Glutamatergic neuron (in vitro differentiated cells): ENCODE results near the gene FRMD3. TPM values are rescaled to one million over a fixed set of nuclear protein-coding genes. Genes with fewer than 3 reads are reported as not detected.

ENCODE experiments used
- DNase-seq: peaks from one replicate; pipeline ENCODE4 v3.0.0; 2022
- H3K27ac Mint-ChIP-seq: one replicate; pipeline ENCODE4 v1.8.0; 2020; ENCODE audit warnings: mild to moderate bottlenecking, mixed read lengths, inconsistent platforms; ENCODE audit not compliant: unreplicated experiment
- H3K27me3 Mint-ChIP-seq: one replicate; pipeline ENCODE4 v1.8.0; 2020; ENCODE audit warnings: mild to moderate bottlenecking, moderate library complexity, mixed read lengths, inconsistent platforms; ENCODE audit not compliant: unreplicated experiment
- H3K36me3 Mint-ChIP-seq: one replicate; pipeline ENCODE4 v1.8.0; 2020; ENCODE audit warnings: mild to moderate bottlenecking, mixed read lengths, inconsistent platforms; ENCODE audit not compliant: unreplicated experiment
- H3K4me1 Mint-ChIP-seq: one replicate; pipeline ENCODE4 v1.8.0; 2020; ENCODE audit warnings: mild to moderate bottlenecking, low read depth, mixed read lengths, inconsistent platforms; ENCODE audit not compliant: unreplicated experiment
- H3K4me3 Mint-ChIP-seq: one replicate; pipeline ENCODE4 v1.8.0; 2020; ENCODE audit warnings: mild to moderate bottlenecking, mixed read lengths, inconsistent platforms; ENCODE audit not compliant: unreplicated experiment
- H3K9me3 Mint-ChIP-seq: one replicate; pipeline ENCODE4 v1.8.0; 2020; ENCODE audit warnings: mild to moderate bottlenecking, moderate library complexity, mixed read lengths, inconsistent platforms; ENCODE audit not compliant: unreplicated experiment
- total RNA-seq: library from RNA; stranded (reverse); fragmentation: NEBNext Ultra II Directional; extraction: Animal tissue kit (Norgen Biotek cat#: 25700); gene quantifications from one replicate; pipeline ENCODE4 v1.2.1, GENCODE V29; 2021; ENCODE audit not compliant: unreplicated experiment
- TF ChIP-seq, protein P1 (sequence below): fragments of 200-600 bp; sonication (generic); IDR thresholded peaks from one replicate; pipeline ENCODE4 v1.5.0; 2021; ENCODE audit not compliant: partially characterized antibody, unreplicated experiment

The FRMD3 gene
- total RNA-seq, 1 donor from 2014 or later, result 20.7 TPM

DNA sequence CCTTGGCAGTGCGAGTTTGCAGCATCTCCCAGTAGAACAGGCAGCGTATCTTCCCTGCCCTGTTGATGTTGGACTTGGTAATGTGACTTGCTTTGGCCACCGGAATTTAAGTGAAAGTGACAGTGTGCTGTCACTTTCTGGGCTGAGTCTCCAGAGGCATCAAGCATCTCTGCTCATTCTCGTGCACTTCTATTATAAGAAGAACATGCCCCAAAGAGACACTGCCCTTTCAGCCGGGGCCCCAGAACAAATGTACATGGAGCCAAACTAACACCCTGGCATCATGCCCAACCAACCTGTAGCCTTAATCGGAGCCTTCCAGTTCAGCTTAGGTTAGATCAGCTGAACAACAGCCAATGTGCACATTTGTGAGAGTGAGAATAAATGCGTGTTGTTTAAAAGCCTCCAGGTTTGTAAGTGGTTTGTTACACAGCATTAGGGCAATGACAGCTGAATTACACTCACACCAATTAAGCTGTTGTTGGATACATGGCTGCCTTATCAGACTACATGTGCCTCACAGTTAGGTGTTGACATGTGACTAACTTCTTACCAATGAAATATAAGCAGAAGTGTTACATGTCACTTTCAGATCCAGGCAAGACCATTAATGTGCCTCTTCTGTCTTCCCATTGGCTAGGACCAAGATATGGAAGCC is 22.1 kb upstream of the FRMD3 start:
- no peaks in the 10 kb centered on the region for H3K4me1 Mint-ChIP-seq
- no peaks in the 10 kb centered on the region for H3K36me3 Mint-ChIP-seq
- no peaks in the 10 kb centered on the region for H3K9me3 Mint-ChIP-seq
- DNase-seq, result no peak
- H3K27me3 Mint-ChIP-seq, result peaks cover 3% of the 10 kb centered on the region
- TF ChIP-seq, protein P1, sequence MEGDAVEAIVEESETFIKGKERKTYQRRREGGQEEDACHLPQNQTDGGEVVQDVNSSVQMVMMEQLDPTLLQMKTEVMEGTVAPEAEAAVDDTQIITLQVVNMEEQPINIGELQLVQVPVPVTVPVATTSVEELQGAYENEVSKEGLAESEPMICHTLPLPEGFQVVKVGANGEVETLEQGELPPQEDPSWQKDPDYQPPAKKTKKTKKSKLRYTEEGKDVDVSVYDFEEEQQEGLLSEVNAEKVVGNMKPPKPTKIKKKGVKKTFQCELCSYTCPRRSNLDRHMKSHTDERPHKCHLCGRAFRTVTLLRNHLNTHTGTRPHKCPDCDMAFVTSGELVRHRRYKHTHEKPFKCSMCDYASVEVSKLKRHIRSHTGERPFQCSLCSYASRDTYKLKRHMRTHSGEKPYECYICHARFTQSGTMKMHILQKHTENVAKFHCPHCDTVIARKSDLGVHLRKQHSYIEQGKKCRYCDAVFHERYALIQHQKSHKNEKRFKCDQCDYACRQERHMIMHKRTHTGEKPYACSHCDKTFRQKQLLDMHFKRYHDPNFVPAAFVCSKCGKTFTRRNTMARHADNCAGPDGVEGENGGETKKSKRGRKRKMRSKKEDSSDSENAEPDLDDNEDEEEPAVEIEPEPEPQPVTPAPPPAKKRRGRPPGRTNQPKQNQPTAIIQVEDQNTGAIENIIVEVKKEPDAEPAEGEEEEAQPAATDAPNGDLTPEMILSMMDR, result no peak
- H3K27ac Mint-ChIP-seq, result no peak overlapping the region
- H3K4me3 Mint-ChIP-seq, result no peak overlapping the region

DNA sequence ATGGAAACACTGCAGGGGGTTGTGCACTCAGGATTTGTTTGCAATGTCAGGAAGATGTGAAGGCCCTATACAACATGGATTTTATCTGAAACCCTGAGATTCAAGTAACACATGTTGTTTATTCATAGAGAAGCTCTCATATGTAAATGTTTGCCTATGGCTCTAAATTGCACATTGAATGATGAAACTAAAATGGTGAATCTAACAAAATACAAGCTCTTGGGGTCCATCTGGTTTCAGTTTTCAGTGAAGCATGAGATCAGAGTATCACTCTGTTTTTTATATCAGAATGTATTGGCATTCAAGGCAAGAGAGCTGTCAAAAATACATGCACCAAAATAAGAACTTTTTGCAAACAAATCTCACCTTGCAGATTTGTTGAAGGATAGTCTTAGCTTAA is 19.6 kb upstream of the FRMD3 start:
- no peaks in the 10 kb centered on the region for H3K9me3 Mint-ChIP-seq
- no peaks in the 10 kb centered on the region for H3K4me1 Mint-ChIP-seq
- H3K4me3 Mint-ChIP-seq, result no peak overlapping the region
- no peak for DNase-seq
- H3K27me3 Mint-ChIP-seq, result peaks cover 3% of the 10 kb centered on the region
- H3K27ac Mint-ChIP-seq, result no peak overlapping the region
- TF ChIP-seq, protein P1, result no peak
- peaks cover 5% of the 10 kb centered on the region for H3K36me3 Mint-ChIP-seq

DNA sequence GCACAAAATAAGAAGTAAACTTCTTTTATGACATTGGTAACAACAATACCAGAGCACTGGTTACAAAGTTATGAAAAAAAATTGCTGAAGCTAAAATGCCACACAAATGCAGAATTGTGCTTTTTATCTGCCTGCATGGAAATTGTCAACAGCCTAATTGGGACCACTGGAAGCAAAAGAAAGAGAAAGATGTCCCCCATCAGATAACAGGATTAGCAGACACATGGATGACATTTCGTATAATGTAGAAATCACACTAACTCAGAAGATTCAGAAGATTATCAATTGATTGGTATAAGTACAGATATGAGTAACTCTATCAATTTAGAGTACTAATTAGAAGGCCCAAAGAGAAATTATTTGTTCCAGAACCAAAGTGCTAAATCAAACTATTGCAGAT is 19.1 kb upstream of the FRMD3 start:
- Mint-ChIP-seq H3K4me3 (no peak overlapping the region), H3K9me3 (no peaks in the 10 kb centered on the region), H3K27me3 (peaks cover 3% of the 10 kb centered on the region), H3K4me1 (no peaks in the 10 kb centered on the region), H3K27ac (no peak overlapping the region), H3K36me3 (peaks cover 5% of the 10 kb centered on the region)
- TF ChIP-seq, protein P1, result no peak
- DNase-seq, result no peak

DNA sequence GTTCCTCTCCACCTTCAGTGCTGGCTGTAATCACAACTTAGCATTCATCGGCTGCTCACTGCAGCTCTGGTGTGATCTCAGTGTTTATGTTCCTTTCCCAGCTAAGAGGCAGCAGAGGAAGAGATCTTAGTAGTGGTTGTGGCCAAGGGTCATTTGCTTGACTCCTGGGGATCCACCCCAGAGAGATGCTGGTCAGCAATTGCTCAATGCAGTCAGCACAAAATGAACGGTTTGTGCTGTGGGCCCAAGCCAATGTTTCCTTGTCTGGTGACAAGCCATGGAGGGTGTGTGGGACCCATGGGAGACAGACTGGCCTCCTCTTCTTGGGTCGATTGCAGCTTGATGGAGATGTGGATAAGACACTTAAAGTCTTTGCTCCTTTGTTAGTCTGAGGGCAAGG is 16.1 kb upstream of the FRMD3 start:
- Mint-ChIP-seq H3K9me3 (no peaks in the 10 kb centered on the region), H3K4me1 (no peaks in the 10 kb centered on the region), H3K4me3 (no peak overlapping the region), H3K36me3 (peaks cover 5% of the 10 kb centered on the region), H3K27ac (no peak overlapping the region), H3K27me3 (peaks cover 3% of the 10 kb centered on the region)
- no peak for DNase-seq
- TF ChIP-seq, protein P1, result no peak

DNA sequence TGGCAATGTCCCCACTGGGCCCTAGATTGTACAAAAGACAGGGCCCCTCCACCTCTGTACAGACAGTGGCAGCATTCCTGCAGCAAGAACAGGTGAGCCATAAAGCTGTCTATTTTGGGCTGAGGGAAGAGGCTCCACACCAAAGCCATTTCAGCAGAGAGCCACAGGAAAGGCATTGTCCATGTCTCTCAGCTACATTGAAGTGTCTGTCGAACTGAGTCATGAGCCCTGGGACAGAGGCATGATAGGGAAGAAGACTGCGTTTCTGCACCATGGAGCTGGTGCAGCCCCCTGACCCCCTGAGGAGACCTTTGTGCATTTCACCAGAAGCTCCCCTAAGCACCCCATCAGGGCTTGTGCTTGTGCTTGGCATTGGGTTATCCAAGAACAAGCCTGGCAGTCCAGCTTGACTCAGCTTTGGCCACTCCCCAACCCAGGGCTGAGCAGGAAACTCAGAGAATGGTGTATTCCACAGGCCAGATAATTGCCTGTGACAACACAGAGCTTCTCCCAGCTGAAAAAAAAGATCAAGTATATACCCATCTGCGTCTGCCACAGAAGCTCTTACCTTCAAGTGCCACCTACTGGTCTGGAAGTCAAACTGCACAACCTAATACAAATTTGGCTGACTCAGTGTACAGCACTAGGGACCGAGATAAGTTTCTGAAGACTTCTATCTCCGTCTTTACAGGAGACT is 5.9 kb upstream of the FRMD3 start:
- H3K9me3 Mint-ChIP-seq, result peaks cover 2% of the 10 kb centered on the region
- peaks cover 11% of the 10 kb centered on the region for H3K36me3 Mint-ChIP-seq
- H3K4me1 Mint-ChIP-seq, result peaks cover 1% of the 10 kb centered on the region
- no peak overlapping the region for H3K4me3 Mint-ChIP-seq
- no peak for DNase-seq
- peaks cover 4% of the 10 kb centered on the region for H3K27me3 Mint-ChIP-seq
- no peak overlapping the region for H3K27ac Mint-ChIP-seq
- TF ChIP-seq, protein P1, result peak; percentile 76
